Fibroblast of villous mesenchyme (primary cell): Measurements from ENCODE around the gene C1orf105. TPM values are rescaled to one million over a fixed set of nuclear protein-coding genes. Genes with fewer than 3 reads are reported as not detected.
A peak's percentile ranks its signal among the peaks of the same experiment; 100 is the strongest.

Experiments
- DNase-seq: peaks from one replicate; pipeline ENCODE4 v3.0.0-alpha.2; 2010; ENCODE audit warnings: low read depth
- H3K4me3 ChIP-seq: 2 replicates; pipeline ENCODE4 v1.5.1; 2011; ENCODE audit warnings: low read depth, mild to moderate bottlenecking, low read length
- CTCF ChIP-seq: IDR thresholded peaks from 2 replicates; pipeline ENCODE4 v1.5.1; 2012; ENCODE audit warnings: low read depth, mild to moderate bottlenecking, low read length; ENCODE audit not compliant: insufficient read depth
- total RNA-seq: library from RNA; depleted of rRNA; stranded (reverse); fragments of >200 nt; gene quantifications from 2 replicates; pipeline ENCODE4 v1.2.3, GENCODE V29; 2012

C1orf105 gene
- total RNA-seq, 1 donor = not detected

GRCh38 chr1:172405912-172406311 lies 14.6 kb upstream of the C1orf105 start:
- no peak for TF ChIP-seq CTCF

GRCh38 chr1:172406968-172407367 lies 13.5 kb upstream of the C1orf105 start:
- TF ChIP-seq CTCF = no peak
- DNase-seq = no peak
- no peak overlapping the region for H3K4me3 ChIP-seq

More at GRCh38 chr1:172405912-172406311, 14.6 kb upstream of the C1orf105 start:
- no peak overlapping the region for H3K4me3 ChIP-seq
- DNase-seq = no peak

GRCh38 chr1:172408958-172409357 lies 11.5 kb upstream of the C1orf105 start:
- no peak overlapping the region for H3K4me3 ChIP-seq
- TF ChIP-seq CTCF = no peak
- DNase-seq = peak; percentile 41

- H3K4me3 ChIP-seq = no peak overlapping the region
- no peak for TF ChIP-seq CTCF
- DNase-seq = no peak
Observed at GRCh38 chr1:172410027-172410426, 10.5 kb upstream of the C1orf105 start.

- H3K4me3 ChIP-seq = no peak overlapping the region
- no peak for TF ChIP-seq CTCF
- DNase-seq = no peak
Observed at GRCh38 chr1:172411791-172412338, 8.6 kb upstream of the C1orf105 start.

- no peak for TF ChIP-seq CTCF
- DNase-seq = peak; percentile 36
Observed at GRCh38 chr1:172414331-172414730, 6.2 kb upstream of the C1orf105 start.

GRCh38 chr1:172416496-172417035 lies 3.9 kb upstream of the C1orf105 start:
- no peak overlapping the region for H3K4me3 ChIP-seq
- DNase-seq = no peak
- no peak for TF ChIP-seq CTCF

More at GRCh38 chr1:172414331-172414730, 6.2 kb upstream of the C1orf105 start:
- H3K4me3 ChIP-seq = no peak overlapping the region
